K562 (cell line): ENCODE data around the gene PGM3. TPM values are rescaled to one million over a fixed set of nuclear protein-coding genes. Genes with fewer than 3 reads are reported as not detected.

Source experiments
- ATAC-seq: fragments of 200-7000 bp; cut with Tn5 transposase; 3 replicates; pipeline ENCODE4 v1.9.1; 2020; ENCODE audit warnings: moderate library complexity
- BruUV-seq: library from RNA; stranded (reverse); fragments of 400-500 nt; replicated peaks from 2 replicates; lab custom pipeline; 2021; lab: Mats Ljungman, UMichigan
- CTCF ChIA-PET: fragments of 300-600 bp; formaldehyde crosslinking; extraction: SDS; loops from one replicate; lab custom pipeline; 2021; ENCODE audit warnings: low intra/inter-chr PET ratio; lab: Yijun Ruan, JAX
- POLR2A ChIA-PET: fragments of 300-600, 350-650 bp; sonication (Branson Sonifier 250); formaldehyde crosslinking; extraction: SDS; loops from one replicate; lab custom pipeline; 2021; ENCODE audit warnings: antibody characterized with exemption, inconsistent platforms; lab: Yijun Ruan, JAX
- DNase-seq, 4 experiments: peaks; one replicate each; pipeline versions ENCODE4 v3.0.0 to v3.0.0-alpha.2; 2011 to 2018; ENCODE audit warnings: low spot score in 3 of 4, mixed read lengths in 3 of 4; ENCODE audit errors: extremely low read depth in 1 of 4
- FAIRE-seq: peaks from 2 replicates; lab custom pipeline; 2011; peaks lifted over from hg19 to GRCh38; lab: Jason Lieb, UNC
- H2AFZ ChIP-seq: 2 replicates; pipeline ENCODE4 v1.6.0; 2011; ENCODE audit warnings: low read depth, low read length, control low read depth, inconsistent platforms
- H3K27ac ChIP-seq: fragments of 200-600 bp; 3 replicates; pipeline ENCODE4 v1.8.0; 2011; ENCODE audit warnings: low read depth, mild to moderate bottlenecking, control low read depth, inconsistent platforms, low read length, moderate library complexity, mixed read lengths; ENCODE audit errors: extremely low read depth
- H3K27me3 ChIP-seq, 2 experiments: fragments of 300-600 bp in 1 of 2; 2 replicates in 1 of 2; 3 replicates in 1 of 2; pipeline versions ENCODE4 v1.6.0 to v1.8.0; 2011; ENCODE audit warnings: inconsistent platforms in 2 of 2, low read length in 2 of 2, mild to moderate bottlenecking in 1 of 2, mixed read lengths in 1 of 2, moderate library complexity in 1 of 2; ENCODE audit not compliant: control insufficient read depth in 2 of 2, insufficient read depth in 2 of 2
- H3K36me3 ChIP-seq: fragments of 300-600 bp; 3 replicates; pipeline ENCODE4 v1.8.0; 2011; ENCODE audit warnings: mild to moderate bottlenecking, low read length, inconsistent platforms; ENCODE audit not compliant: control insufficient read depth, insufficient read depth
- H3K4me1 ChIP-seq, 2 experiments: fragments of 200-600 bp in 1 of 2; replicated peaks in 1 of 2; 2 replicates in 1 of 2; 3 replicates in 1 of 2; pipeline versions ENCODE4 v1.5.1 to v1.8.0; 2011; ENCODE audit warnings: inconsistent platforms in 2 of 2, low read length in 2 of 2, mild to moderate bottlenecking in 1 of 2, mixed read lengths in 1 of 2, moderate library complexity in 1 of 2; ENCODE audit not compliant: control insufficient read depth in 2 of 2, insufficient read depth in 2 of 2
- H3K4me2 ChIP-seq: 2 replicates; pipeline ENCODE4 v1.6.1; 2011; ENCODE audit warnings: low read length, control low read depth, inconsistent platforms, mixed read lengths; ENCODE audit not compliant: insufficient read depth
- H3K4me3 ChIP-seq: fragments of 200-600 bp; sonication (generic), shearing (Covaris generic); 2 replicates; pipeline ENCODE4 v1.5.1; 2016; ENCODE audit warnings: control low read depth, inconsistent platforms
- H3K79me2 ChIP-seq: fragments of 200-600 bp; 3 replicates; pipeline ENCODE4 v1.8.0; 2011; ENCODE audit warnings: low read length, inconsistent platforms; ENCODE audit not compliant: control insufficient read depth, insufficient read depth
- H3K9ac ChIP-seq, 2 experiments: 2 replicates each; pipeline versions ENCODE4 v1.6.0 to v1.6.1; 2011; ENCODE audit warnings: low read depth in 2 of 2, low read length in 2 of 2, control low read depth in 1 of 2, inconsistent platforms in 1 of 2, mild to moderate bottlenecking in 1 of 2, mixed read lengths in 1 of 2; ENCODE audit not compliant: insufficient read depth in 1 of 2
- H3K9me1 ChIP-seq: one replicate; pipeline ENCODE4 v1.6.0; 2011; ENCODE audit warnings: inconsistent platforms, mild to moderate bottlenecking, low read length, moderate library complexity; ENCODE audit not compliant: control insufficient read depth, insufficient read depth
- H3K9me3 ChIP-seq: replicated peaks from 2 replicates; pipeline ENCODE4 v1.5.1; 2011; ENCODE audit warnings: low read depth, low read length, inconsistent platforms; ENCODE audit not compliant: control insufficient read depth, insufficient read depth
- H4K20me1 ChIP-seq: replicated peaks from 2 replicates; pipeline ENCODE4 v1.6.1; 2011; ENCODE audit warnings: low read length, inconsistent platforms, mixed read lengths; ENCODE audit not compliant: control insufficient read depth, insufficient read depth
- BCOR ChIP-seq: fragments of 450-650 bp; IDR thresholded peaks from 2 replicates; pipeline ENCODE4 v1.6.1; 2016
- BRD9 ChIP-seq: fragments of 450-650 bp; IDR thresholded peaks from 2 replicates; pipeline ENCODE4 v1.6.1; 2018; ENCODE audit warnings: low read depth; ENCODE audit not compliant: partially characterized antibody
- L3MBTL2 ChIP-seq: fragments of 450-650 bp; IDR thresholded peaks from 2 replicates; pipeline ENCODE4 v1.6.1; 2016; ENCODE audit warnings: mild to moderate bottlenecking, moderate library complexity
- LCOR ChIP-seq: sonication (generic); formaldehyde crosslinking; IDR thresholded peaks from 2 replicates; pipeline ENCODE4 v1.8.0; 2022; ENCODE audit warnings: mild to moderate bottlenecking, missing genetic modification reagents
- WGBS: fragments of 100-300 bp; shearing (Covaris generic); methylation state at CpG from one replicate; pipeline ENCODE4 v1.1.6; 2016; ENCODE audit warnings: low coverage, mixed read lengths; ENCODE audit not compliant: insufficient coverage; ENCODE audit errors: missing lambda C conversion rate; 5-methylcytosine and 5-hydroxymethylcytosine counted together
- in situ Hi-C: fragments of 300-500 bp; cut with MboI; formaldehyde crosslinking; loops from 4 replicates; pipeline ENCODE4 v1.15.0; 2018; ENCODE audit warnings: inconsistent platforms, mixed read lengths
- intact Hi-C: fragments of 100-400 bp; cut with micrococcal nuclease; formaldehyde crosslinking; loops from 2 replicates; pipeline ENCODE4 v1.14.2; 2022
- polyA plus RNA-seq, 8 experiments: library from polyadenylated mRNA; depleted of rRNA in 4 of 8; stranded (reverse) in 5 of 8; unstranded in 3 of 8; fragments of >200 nt; fragmentation: Nextera tagmentation in 2 of 8; fragmentation: Illumina TruSeq in 1 of 8; extraction: Ambion mirVana in 2 of 8; extraction: Trizol in 1 of 8; gene quantifications; 2 replicates each; pipeline versions ENCODE4 v1.2.1 to v1.2.3, GENCODE V29; 2011 to 2014; ENCODE audit warnings: inconsistent platforms in 1 of 8, missing spikeins in 1 of 8
- total RNA-seq, 7 experiments: library from RNA; depleted of rRNA in 6 of 7; stranded (reverse); fragments of >200 nt in 6 of 7; fragmentation: Illumina TruSeq in 2 of 7; extraction: Trizol in 2 of 7; gene quantifications; 2 replicates each; pipeline versions ENCODE4 v1.2.1 to v1.2.3, GENCODE V29; 2011 to 2021; ENCODE audit warnings: low replicate concordance in 1 of 7
- TF ChIP-seq, protein P1 (sequence below): sonication (generic); formaldehyde crosslinking; IDR thresholded peaks from 2 replicates; pipeline ENCODE4 v1.8.0; 2023; ENCODE audit warnings: missing genetic modification reagents, mild to moderate bottlenecking, borderline replicate concordance

The PGM3 gene
- total and polyA plus RNA-seq, 9 of the 15 experiments (the other 6 are each of a cell fraction or from before 2014, with no cell fraction given) = 19.1 to 107 (median 50.5) TPM

- Histone ChIP-seq H3K79me2 (no peaks in the 10 kb centered on the region), H3K4me1 (peaks cover 5 to 11% of the 10 kb centered on the region in 2 experiments; a peak in 3 of 5 replicates)
- intact Hi-C loops = no loop called here
- POLR2A ChIA-PET = no interaction called here
- TF ChIP-seq, protein P1, sequence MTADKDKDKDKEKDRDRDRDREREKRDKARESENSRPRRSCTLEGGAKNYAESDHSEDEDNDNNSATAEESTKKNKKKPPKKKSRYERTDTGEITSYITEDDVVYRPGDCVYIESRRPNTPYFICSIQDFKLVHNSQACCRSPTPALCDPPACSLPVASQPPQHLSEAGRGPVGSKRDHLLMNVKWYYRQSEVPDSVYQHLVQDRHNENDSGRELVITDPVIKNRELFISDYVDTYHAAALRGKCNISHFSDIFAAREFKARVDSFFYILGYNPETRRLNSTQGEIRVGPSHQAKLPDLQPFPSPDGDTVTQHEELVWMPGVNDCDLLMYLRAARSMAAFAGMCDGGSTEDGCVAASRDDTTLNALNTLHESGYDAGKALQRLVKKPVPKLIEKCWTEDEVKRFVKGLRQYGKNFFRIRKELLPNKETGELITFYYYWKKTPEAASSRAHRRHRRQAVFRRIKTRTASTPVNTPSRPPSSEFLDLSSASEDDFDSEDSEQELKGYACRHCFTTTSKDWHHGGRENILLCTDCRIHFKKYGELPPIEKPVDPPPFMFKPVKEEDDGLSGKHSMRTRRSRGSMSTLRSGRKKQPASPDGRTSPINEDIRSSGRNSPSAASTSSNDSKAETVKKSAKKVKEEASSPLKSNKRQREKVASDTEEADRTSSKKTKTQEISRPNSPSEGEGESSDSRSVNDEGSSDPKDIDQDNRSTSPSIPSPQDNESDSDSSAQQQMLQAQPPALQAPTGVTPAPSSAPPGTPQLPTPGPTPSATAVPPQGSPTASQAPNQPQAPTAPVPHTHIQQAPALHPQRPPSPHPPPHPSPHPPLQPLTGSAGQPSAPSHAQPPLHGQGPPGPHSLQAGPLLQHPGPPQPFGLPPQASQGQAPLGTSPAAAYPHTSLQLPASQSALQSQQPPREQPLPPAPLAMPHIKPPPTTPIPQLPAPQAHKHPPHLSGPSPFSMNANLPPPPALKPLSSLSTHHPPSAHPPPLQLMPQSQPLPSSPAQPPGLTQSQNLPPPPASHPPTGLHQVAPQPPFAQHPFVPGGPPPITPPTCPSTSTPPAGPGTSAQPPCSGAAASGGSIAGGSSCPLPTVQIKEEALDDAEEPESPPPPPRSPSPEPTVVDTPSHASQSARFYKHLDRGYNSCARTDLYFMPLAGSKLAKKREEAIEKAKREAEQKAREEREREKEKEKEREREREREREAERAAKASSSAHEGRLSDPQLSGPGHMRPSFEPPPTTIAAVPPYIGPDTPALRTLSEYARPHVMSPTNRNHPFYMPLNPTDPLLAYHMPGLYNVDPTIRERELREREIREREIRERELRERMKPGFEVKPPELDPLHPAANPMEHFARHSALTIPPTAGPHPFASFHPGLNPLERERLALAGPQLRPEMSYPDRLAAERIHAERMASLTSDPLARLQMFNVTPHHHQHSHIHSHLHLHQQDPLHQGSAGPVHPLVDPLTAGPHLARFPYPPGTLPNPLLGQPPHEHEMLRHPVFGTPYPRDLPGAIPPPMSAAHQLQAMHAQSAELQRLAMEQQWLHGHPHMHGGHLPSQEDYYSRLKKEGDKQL (CRISPR knock-in tag) = no peak
- TF ChIP-seq BCOR = no peak
- TF ChIP-seq BRD9 = no peak
- no peak for TF ChIP-seq L3MBTL2
- no peak for TF ChIP-seq LCOR
- TF ChIP-seq, all 486 proteins: peak for 0
- Histone ChIP-seq H3K27ac (no peak overlapping the region), H3K4me3 (no peak overlapping the region), H3K9me1 (no peaks in the 10 kb centered on the region), H3K4me2 (no peak overlapping the region), H3K9ac (no peak overlapping the region), H2AFZ (no peak overlapping the region), H3K9me3 (no peaks in the 10 kb centered on the region), H3K27me3 (no peaks in the 10 kb centered on the region), H4K20me1 (no peaks in the 10 kb centered on the region; the same call in 1 of the 2 replicates), H3K36me3 (peaks cover 15% of the 10 kb centered on the region; the same call in 2 of the 3 replicates)
- in situ Hi-C loops = no loop called here
- 54% methylated on average over 5 of the region's 5 CpGs for WGBS
- no TSS peak for BruUV-seq
- ATAC-seq (no peak; the same call in 1 of the 3 replicates), FAIRE-seq (peak; percentile 26), DNase-seq (no peak)
- CTCF ChIA-PET = no interaction called here
These were observed 65.8 kb downstream of the PGM3 start for GRCh38 chr6:83127258-83127657.
